Spleen (tissue), 7 donors: ENCODE results near the gene CNPY1.

Experiments
- CTCF ChIP-seq, 11 experiments: fragments of 200-600 bp in 7 of 11; fragments of 450-650 bp in 4 of 11; sonication (generic) in 4 of 11; IDR thresholded peaks in 8 of 11; conservative IDR thresholded peaks in 3 of 11; 1 replicate in 7 of 11; 2 replicates in 4 of 11; pipeline versions ENCODE4 v1.4.0 to v1.8.0; 2016 to 2021; ENCODE audit warnings: antibody characterized with exemption in 11 of 11, inconsistent platforms in 4 of 11, mild to moderate bottlenecking in 1 of 11
- POLR2A ChIP-seq, 3 donors: fragments of 450-650 bp; IDR thresholded peaks; one replicate each; pipeline ENCODE4 v1.5.1; 2017; ENCODE audit warnings: antibody characterized with exemption in 3 of 3, mild to moderate bottlenecking in 1 of 3
- donor health status: DM: no; HTN: no; CAD: no; lungs with moderate emphysema.
- donor health status: DM: no; HTN: no; CAD: no.
- donor health status: DM: no; HTN: no; CAD: no.

GRCh38 chr7:155543926-155544325, 2.4 kb downstream of the CNPY1 start:
- no peak for TF ChIP-seq CTCF (IDR thresholded peaks at IDR 0.05 in 8 of 11, conservative IDR thresholded peaks at IDR 0.05 in 3 of 11)
- no peak for TF ChIP-seq POLR2A (IDR thresholded peaks at IDR 0.05)
